Activated naive CD8-positive, alpha-beta T cell treated with anti-CD3 and anti-CD28 coated beads, Interleukin-2, amount 50 U/mL, for 16 hours (primary cell): ENCODE results near the gene MTMR12.
"Not testable (repeated sequence)": the region's sequence is repeated elsewhere in the genome, so short reads cannot be mapped to it uniquely, and the experiment has no call there.

ENCODE experiments used
- DNase-seq: peaks from one replicate; pipeline ENCODE4 v3.0.0-alpha.2; 2020; ENCODE audit warnings: low read depth, low spot score

The MTMR12 gene

DNA sequence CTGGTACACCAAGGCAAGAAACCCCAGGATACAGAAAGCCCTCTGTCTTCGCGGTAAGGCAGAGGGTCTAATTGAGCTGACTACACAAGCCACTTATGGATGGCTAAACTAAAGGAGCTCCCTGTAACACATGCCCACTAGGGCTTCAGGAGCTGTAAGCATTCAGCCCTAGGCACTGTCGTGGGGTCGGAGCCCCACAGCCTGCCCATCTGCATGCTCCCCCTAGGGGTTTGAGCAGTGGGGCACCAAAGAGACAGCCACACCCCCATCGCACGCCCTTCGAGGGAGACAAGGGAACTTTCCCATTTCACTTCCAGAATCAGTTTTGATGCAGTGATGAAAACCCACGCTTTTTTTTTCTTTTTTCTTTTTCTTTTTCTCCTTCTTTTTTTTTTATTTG lies 11.0 kb upstream of the MTMR12 start:
- no peak for DNase-seq

DNA sequence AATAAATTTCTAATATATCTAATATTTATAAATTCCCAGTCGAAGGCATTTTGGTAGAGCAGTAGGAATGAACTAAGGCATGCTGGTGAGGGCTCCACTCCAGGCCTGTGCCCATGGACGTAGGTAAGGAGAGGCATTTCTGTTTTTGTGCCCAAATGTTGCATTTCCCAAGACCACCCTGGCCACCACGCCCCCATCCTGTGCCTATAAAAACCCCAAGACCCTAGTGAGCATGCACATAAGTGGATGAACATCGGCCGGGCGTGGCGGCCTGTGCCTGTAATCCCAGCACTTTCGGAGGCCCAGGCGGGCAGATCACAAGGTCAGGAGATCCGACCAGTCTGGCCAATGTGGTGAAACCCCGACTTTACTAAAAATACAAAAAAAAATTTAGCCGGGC lies 10.1 kb upstream of the MTMR12 start:
- DNase-seq: no peak

- not testable (repeated sequence) for DNase-seq
These were observed 9.0 kb upstream of the MTMR12 start for GRCh38 chr5:32321787-32322186.

DNA sequence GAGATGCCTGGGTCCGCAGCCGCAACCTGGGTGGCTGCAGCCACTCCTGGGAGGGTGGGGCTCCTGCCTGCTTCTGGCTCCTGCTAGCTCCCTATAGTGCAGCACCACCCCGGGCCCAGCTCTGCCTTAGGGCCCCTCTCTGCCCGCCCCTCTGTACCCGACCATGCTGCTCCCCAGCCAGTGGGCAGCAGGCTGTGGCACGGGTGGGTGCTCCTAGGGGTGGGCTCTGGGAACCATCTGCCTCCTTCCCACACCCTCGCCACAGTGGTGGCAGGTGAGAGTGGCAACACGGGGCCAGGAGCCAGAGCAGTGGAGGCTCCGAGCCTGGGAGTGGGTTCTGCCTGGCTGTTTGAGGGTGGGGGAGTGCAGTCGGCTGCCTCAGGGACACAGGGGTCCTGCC lies 7.8 kb upstream of the MTMR12 start:
- no peak for DNase-seq

- DNase-seq: no peak
These were observed 7.3 kb upstream of the MTMR12 start for GRCh38 chr5:32319926-32320543.

DNA sequence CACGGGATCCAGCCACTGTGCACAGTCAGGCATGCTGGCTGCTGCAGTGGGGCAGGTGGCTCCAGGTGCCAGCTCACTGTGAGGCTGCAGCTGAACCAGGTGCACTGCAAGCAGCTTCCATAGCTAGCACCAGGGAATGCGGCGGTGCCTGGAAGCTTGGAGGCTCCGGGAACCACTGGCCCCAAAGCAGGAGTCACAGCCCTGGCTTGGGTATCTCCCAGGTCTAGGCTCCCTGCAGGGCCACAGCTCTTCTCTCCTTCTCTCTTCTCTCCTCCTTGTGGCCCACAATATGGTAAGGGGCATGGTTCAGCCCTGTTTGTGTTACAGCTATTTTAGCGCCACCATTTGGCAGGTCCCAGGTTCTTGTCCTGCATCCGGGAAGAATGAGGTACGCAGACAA lies 6.7 kb upstream of the MTMR12 start:
- DNase-seq: no peak

DNA sequence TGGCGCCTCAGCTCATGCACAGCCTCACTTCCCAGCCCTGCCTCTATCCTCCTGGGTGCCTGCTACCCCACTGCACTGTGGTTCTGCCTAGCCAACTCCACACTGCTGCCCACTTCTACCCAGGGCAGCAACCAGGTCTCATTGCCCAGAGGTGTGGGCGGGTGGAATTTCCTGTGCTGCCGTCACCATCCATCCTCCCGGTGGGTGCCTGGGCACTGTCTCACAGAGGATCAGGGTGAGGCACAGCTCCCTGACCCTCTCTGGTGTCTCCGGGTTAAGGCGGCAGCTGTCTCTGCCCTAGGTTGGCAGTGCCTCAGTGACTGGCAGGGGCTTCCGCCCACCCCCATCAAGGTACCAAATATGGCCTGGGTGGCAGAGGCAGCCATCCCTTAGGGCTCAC lies 4.3 kb upstream of the MTMR12 start:
- no peak for DNase-seq

- DNase-seq: no peak
These were observed 2.7 kb upstream of the MTMR12 start for GRCh38 chr5:32315221-32316014.

DNA sequence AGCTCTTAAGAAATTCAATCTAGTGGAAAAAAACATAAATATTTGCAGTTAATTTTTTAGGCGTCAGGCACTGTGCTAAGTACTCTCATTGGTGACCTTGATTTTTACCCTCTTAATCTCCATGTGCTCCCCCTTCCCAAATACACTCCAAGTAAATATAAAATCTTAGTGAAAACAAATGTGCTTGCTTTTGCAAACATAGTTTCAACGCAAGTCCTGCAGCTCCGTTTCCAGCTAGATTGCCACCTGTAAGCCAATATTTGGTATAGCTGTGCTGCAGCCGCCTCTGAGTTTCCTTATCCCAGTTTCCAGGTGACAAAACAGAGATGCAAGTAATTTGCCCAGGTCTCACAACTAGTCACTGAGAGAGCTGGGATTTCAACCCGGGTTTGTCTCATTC lies 1.9 kb upstream of the MTMR12 start:
- no peak for DNase-seq

- not testable (repeated sequence) for DNase-seq
These were observed 1.4 kb upstream of the MTMR12 start for GRCh38 chr5:32314152-32314488.

- peak; percentile 6 for DNase-seq
These were observed 543 bp downstream of the MTMR12 start for GRCh38 chr5:32312197-32312594.

- no peak for DNase-seq
These were observed 1.1 kb downstream of the MTMR12 start for GRCh38 chr5:32311404-32312196.

DNA sequence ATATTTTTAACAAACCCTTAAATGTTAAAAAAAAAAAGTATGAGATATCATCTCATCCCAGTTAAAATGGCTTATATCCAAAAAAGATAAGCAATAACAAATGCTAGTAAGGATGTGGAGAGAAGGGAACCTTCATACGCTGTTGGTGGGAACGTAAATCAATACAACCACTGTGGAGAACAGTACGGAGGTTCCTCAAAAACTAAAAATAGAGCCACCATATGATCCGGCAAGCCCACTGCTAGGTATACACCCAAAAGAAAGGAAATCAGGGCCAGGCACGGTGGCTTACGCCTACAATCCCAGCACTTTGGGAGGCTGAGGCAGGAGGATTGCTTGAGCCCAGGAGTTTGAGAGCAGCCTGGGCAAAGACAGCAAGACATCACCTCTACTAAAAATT lies 3.0 kb downstream of the MTMR12 start:
- no peak for DNase-seq

DNA sequence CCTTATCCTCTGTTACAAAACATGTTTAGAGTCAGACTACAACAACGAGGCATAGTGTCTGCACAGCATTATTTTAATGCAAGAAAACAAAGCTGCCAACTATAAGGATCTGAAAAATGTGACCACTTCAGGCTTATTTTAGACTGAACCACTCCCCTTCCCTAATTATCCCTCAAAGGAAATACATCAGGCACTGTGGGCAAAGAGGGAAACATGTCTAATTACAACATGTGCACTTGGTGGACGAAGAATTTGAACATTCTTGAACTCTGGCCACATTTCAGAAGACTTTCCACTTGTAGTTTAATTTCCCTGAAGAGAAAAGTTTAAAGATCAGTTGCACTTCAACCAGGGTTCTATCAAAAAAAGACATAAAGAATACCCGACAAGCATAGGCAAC lies 3.8 kb downstream of the MTMR12 start:
- no peak for DNase-seq

DNA sequence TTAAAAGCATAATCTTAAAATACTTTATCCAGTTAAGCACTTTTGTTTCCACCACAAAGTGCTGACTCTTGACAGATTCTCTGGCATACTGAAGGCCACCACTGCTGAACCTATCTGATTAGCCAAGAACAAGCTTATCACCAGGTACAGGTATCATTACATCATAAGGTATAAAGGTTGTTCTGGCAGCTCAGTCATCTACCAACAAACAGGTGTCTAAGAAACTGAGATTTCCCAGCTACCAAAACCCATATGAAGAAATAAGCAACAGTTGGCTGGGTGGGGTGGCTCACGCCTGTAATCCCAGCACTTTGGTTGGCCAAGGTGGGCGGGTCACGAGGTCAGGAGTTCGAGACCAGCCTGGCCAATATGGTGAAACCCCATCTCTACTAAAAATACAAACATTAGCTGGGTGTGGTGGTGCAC lies 5.0 kb downstream of the MTMR12 start:
- DNase-seq: no peak

DNA sequence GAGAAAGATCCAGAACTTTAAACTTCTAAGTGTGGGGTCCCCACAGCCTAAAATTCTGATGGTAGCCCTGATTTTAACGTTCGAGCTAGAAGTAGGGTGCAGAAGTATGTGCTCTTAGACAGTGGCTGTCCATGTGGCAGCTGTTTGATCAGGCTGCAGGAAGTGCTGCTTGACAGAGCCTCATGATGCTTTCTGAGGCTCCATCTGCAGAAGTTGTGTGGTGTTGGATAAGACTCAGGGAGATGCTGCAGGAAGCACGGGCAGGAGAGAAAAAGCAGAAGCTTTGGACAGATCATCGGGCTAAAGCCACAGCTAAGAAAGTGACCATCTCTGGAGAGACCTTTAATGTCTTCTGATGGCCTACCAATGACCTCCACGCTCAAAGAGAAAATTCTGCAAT lies 8.1 kb downstream of the MTMR12 start:
- no peak for DNase-seq

DNA sequence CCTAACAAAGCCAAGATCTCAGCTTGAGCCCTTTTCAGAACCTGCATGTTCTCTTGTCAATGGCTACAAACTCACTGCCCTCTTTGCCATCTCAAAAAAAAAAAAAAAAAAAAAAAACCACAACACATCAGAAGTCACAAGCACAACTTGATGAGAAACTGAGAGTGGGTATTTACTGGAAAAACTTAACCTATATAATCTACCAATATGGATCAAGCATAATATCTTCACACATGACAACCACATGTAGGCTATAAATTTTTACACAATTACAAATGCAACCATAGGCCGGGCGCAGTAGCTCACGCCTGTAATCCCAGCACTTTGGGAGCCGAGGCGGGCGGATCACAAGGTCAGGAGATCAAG lies 9.0 kb downstream of the MTMR12 start:
- DNase-seq: no peak

GRCh38 chr5:32302835-32303754 lies 9.6 kb downstream of the MTMR12 start:
- DNase-seq: no peak

DNA sequence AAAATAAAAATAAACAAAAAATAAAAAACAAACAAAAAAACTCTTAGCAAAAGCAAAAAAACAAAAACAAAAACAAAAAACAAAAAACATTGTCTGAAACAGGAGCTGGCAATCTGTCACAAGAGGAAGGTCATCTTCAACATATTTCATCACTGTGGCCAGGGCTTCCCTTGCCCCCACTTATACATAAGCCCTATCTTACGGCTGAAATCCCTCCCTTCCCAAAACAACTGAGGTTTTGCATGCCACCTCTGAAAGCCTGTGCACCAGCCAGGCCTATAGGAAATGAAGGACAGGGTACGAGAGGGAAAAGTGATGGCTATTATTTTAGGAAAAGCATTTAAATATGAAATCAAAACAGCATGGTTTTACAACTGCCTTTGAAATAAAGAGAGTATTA lies 10.8 kb downstream of the MTMR12 start:
- no peak for DNase-seq

GRCh38 chr5:32299059-32299677 lies 13.6 kb downstream of the MTMR12 start:
- DNase-seq: no peak

- DNase-seq: no peak
These were observed 14.7 kb downstream of the MTMR12 start for GRCh38 chr5:32298059-32298415.
